HL-60/S4 treated with phorbol 12-myristate 13-acetate at 8.2 ng/mL for 4 days and 3 days (cell line): ENCODE results near the gene PAQR8.

Experiments used
- in situ Hi-C: fragments of 300-500 bp; cut with MboI; formaldehyde crosslinking; loops from 2 replicates; pipeline ENCODE4 v1.15.0; 2022; ENCODE audit warnings: low sequenced_read_pairs

PAQR8 gene

DNA sequence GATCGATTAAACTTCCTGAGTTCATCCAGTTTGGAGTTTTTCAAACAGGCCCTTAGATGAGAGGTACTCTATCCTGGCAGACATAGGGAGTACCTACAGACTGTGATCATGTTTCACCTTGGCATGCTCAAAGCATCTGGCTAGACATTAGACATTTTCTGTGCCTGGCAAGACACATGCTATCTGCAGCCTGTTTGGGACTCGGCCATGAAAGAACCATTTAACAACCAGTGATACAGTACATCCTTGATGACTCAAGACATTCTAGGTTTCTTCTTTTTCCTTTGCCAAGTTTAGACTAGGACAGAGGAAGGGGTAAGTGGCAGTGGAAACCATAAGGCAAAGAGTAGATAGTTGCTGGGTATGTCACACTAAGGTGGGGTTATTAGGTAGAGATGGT lies 15.4 kb upstream of the PAQR8 start:
- in situ Hi-C loops: no loop called here

DNA sequence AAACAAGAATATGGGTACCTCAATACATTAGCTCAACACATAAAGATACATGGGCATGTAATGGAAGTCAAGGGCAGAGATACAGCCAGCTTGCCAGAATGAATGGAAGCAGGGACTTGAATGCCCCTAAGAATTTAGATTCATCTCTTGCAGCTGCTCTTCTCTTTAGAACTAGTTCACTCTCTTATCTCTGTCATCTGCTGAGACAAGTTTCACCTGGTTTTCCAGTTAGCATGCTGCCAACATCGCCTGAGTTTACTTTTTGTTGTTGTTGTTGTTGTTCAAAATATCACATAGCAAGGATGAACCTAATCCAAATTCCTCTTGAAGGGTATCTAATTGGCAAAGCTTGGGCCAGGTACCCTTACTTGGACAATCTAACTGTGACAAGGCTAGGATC lies 14.1 kb upstream of the PAQR8 start:
- in situ Hi-C loops: no loop called here

DNA sequence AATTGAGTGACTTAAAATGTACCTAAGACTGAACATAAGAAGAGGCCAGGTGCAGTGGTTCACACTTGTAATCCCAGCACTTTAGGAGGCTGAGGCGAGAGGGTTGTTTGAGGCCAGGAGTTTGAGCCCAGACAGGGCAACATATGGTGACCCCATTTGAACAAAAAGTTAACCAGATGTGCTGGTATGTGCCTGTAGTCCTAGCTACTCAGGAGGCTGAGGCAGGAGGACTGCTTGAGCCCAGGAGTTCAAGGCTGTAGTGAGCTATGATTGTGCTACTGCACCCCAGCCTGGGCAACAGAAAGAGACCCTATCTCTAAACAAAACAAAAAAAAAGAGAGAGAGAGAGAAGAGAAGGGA lies 10.1 kb upstream of the PAQR8 start:
- in situ Hi-C loops: no loop called here

DNA sequence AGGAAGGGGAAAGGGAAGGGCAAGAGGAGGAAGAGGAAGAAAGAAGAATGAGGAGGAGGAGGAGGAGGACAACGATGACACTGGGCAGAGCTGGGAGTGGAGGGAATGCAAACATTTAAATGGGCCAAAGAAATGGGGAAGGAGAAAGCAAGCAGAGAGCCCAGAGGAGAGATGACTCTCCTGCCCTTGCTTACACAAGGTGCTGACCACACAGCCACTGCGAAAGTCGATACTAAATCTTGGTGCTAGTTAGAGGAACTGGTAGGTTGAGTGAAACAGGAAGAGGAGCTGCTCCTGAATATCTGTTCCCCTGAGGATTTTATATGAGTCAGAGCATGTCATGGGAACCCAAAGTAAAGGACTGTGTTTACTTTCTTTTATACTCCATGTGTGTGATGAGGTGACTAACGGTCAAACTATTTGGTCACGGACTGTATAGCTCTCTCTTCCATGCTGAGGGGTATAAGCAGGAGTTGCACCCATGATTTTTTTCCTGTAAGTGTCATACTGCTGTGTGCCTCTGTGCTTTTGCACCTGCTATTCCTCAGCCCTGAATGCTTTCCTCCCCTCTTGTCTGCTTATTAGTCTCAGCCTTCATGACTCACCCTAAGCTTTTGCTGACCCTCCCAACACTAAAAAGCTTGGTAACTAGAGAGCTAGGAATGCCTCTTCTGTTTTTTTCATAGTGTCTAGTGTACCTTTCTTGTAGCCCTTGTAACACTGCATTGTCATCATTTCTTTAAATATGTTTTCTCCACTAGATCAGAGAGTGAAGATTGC lies 9.5 kb upstream of the PAQR8 start:
- in situ Hi-C loops: no loop called here

DNA sequence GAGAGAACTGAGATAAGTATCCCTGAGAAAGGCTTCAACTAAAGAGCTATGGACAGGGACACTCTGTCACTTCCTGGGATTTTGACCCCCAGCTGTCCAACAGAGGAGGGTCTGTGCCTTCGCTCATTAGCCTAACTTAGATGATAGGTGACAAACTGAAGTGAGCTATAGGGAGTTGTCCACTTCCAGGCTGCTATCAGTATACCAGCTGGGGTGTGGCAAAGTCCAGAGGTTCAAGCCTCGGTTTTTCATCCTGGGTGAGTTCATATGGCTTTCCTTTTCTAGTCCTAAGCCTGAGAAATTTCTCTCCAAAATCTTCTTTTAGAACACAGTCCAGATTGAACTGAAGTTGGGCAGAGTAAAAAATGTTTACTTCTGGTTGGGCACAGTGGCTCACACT lies 5.9 kb upstream of the PAQR8 start:
- in situ Hi-C loops: no loop called here

DNA sequence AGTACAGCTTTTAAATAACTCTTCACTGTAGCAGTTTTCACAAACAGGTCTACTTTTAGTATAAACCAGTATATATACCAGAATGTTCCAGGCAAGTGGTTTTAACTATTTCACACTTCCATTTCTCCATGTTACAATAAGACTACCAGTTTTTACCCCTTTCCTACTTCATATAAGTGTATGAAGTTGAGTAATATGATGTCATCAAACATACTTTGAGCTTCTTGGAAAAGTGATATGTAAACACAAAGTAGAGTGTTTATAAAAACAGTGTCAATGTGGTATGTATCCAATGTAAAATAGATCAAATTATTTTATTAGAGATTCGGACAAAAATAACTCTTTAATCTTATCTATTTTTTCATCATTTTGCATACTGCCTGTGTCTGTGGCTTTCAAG lies 2.5 kb upstream of the PAQR8 start:
- in situ Hi-C loops: no loop called here

DNA sequence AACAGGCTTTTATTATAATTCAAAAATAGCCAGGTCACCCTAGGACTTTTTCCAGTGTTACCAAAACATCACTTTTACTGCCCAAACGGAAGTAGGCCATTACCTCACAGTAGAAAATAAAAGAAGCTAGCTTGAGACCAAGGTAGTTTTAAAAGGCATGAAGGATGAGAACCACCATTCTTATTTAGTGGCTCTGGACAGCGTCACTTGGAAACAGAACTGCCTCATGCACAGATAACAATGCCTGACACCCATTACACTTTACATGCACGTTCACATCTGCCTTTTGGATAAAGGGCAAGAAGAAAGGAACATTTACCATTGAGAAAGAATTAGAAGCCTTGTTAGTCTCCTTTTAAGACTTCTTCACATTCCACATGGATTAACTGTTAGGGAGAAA lies 1.9 kb upstream of the PAQR8 start:
- in situ Hi-C loops: no loop called here

DNA sequence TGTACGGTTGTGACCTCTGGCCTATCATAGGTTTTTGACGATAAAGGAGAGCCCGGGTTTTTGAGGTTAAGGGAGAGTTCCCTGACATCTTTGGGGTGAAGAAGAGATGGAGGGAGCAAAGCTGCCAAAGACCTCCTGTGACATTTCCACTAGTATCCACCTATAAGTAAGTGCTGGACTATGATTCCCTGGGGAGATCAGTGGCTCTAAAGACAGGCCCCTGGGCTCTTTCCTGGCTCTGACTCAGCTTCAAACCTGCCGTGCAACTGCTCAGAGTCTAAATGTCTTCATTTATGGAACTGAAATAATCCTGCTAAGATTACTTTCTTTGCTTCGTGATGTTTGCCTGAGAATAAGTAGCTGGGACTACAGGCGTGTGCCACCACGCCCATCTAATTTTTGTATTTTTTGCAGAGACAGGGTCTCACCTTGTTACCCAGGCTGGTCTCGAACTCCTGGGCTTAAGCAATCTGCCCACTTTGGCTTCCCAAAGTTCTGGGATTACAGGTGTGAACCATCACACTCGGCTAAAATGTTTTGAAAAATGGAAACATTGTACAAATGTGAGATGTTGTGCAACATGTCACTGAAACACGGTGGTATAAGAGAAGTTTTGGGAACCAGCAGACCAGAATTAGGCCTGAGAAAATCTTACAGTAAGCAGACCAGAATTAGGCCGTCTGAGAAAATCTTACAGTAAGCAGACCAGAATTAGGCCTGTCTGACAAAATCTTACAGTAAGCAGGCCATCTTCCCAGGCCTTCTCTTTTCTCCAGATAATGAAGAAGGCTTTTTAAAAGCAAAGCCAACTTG lies 1.1 kb upstream of the PAQR8 start:
- in situ Hi-C loops: no loop called here

DNA sequence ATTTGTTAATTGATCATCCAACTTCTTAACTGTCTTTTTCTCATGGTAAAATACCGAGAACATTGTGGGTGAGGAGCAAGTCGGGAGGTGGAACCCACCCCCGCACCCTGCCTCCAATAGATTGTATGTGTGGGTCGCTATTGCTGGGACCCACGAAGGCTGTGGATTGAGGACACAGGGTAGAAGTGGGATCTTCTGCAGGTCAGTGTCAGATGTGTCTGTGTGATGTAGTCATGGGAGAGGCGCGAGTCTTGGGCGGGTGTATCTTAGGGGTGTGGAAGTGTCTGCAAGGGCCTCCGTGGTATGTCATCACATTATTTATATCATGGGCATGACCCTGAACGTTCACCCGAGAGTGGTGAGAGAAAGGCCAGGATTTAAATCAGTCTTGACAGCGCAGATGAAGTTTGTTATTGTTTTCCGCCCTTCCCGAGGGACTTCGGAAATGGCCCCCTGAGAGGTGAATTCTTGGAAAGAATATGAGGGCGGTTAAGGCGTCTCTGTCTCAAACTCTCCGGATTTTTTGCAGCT lies 472 bp upstream of the PAQR8 start:
- in situ Hi-C loops: no loop called here

DNA sequence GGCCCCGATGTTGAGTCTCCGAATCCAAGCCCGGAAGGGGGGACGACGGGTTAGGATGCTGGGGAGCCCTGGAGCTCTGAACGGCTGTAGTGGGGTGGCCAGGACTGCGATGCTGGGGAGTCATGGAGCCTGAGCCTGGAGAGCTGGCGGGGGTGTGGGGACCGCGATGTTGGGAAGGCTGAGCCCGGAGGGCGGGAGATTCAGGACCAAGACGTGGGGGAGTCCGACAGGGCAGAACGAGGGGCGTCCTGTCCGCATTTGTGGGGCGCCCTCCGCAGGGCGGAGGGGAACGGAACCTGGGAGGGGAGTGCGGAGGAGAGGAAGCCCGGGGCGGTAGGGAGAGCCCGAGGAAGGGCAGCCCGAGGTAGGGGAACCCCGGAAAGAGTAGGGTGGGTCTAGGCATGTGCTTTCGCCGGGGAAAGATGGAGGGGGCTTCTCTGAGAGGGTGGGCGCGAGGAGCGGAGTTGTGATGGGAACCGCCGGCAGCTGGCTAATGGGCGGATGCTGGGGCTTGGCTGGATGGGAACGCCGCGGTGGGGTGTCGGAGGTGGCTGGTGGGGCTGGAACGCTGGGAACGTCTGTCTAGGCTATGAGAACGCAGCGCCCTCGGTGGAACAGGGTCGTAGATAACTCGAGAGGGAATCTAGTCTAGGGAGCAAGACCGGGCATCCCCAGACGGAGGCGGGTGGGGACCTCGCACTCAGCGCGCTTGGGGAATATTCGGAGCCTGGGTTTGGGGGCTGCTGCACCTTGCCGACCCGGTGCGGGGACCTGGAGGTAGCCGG lies 684 bp downstream of the PAQR8 start:
- in situ Hi-C loops: no loop called here

DNA sequence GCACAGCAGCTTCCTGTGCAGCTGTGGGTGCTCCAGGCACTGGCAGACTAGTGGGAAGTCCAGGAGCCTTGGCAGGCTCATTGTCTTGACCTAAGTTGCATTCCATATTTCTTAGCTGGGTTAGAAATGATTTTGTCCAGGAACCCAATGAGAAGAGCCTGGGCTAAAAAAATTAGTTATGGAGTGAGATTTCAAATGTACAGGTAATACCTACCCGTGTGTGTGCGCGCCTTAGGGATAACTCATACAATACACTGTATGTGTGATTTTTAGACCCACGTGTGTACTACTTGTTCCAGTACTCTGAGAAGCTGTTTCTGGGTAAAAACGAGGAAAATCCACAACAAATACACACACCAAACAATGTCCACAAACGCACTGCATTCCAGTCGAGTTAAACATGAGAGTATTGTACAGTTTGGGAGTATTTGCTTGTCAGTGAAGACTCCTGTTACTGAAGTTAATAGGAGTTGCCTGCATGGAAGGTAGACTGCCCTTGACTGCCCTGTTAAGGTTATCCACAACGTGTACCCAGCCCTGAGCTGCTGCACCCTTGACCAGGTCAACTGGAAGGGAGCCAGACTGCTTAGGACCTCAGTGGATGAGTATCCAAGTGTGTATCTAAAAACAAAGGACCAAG lies 1.4 kb downstream of the PAQR8 start:
- in situ Hi-C loops: no loop called here

DNA sequence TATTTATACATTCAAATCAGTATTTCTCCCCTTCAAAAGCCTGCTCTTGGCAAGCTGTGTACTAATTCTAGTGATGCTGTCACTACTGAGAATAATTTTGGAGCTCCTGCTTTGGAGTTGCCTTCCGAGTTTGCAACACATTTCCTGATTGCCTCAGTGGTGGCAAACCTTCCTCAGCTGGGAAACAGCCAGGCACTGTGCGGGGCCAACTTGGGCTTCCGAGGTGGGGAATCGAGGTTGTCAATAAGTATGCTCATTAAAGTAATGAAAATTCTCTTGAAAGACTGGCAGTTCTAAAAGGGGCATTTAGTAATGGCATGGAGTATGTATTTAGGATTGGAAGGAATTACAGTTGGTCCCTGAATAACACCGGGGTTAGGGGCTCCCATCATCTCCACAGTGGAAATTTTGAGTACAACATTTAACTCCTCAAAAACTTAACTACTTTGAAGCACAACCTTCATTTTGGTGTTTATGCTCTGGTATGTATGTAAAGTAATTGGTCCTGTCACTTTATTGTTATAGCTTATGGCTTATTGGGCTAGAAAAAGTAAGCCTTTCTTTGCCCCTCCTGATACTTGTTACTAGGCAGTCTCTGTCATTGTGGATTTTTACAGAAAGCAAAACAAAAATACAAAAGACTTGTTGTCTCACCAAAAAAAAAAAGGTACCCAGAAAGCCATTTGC lies 2.7 kb downstream of the PAQR8 start:
- in situ Hi-C loops: no loop called here

DNA sequence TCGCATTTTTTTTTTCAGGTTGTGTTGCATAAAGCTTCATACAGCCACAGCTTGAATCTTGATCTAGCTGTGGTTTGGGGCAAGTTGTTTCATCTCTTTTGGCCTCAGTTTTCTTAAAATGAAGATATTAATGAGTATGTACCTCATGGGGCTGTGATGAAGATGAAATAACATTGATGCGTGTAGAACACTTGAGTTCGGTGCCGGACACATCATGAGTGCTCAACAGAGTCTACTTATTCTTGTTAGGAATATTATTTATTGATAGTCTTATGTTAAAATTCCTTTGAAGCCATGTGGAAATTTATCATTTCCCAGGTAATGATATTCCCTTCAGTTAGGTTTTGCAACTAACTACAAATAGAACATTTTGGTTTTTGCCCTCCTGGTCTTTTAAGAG lies 3.4 kb downstream of the PAQR8 start:
- in situ Hi-C loops: no loop called here

DNA sequence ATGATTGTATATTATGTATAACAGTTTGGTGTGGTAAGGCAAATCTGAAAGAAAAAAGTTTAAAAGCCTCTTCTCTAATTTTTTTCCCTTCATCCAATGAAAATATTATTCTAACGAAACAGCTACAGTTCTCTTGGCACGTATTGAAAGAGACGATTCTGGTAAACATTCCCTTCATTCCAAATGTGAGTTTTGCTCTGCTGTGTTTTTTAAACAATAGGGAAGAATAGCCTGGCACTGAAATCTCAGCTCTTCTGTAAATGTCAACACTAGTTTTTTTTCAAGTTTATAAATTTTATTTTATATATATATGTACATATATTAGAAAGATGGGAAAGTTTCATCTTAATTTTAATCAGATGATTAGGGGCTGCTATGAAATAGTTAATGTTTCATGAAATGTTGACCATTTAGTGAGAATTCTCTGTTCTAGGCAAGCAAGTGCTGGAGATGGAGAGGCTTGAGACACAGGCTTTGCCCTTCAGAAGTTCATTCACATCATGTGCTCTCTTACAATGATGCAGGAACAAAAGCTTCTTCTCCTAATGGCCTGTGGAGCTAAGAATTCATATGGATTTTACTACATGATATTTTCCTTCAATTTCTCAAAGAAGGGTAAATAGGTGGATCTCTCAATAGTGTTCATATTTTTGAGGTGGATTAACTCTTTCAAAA lies 4.1 kb downstream of the PAQR8 start:
- in situ Hi-C loops: no loop called here

DNA sequence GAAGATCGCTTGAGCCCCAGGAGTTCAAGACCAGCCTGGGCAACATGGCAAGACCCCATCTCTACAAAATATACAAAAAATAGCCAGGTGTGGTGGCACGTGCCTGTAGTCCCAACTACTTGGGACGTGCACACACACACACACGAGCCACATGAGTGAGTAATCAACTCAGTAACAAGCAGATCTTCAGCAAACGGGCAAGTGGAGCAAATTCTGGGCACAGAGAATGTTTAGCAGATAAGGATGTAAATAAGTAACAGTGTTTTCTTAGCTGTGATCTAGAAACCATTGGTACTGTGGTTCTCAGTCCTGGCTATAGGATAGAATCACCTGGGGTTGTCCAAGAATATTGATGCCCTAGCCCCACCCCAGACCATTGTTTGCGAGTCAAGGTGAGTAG lies 6.1 kb downstream of the PAQR8 start:
- in situ Hi-C loops: no loop called here

DNA sequence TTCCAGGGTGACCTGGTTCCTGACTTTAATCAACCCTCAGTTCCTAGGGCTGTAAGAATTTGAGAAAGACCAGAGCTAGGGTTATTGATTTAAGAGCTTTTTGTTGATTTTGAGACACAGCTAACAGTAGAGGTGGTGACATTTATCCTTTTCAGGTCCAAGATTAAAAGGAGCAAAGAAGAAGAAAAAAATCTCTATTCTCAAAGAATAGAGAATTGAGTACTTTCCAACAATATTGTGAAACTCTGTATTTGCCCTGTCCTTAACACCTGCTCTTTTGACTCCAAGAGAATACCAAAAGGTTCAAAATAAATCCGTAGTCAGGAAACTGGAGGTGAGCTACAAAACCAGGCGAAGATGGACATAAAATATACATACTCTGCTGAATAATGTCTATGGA lies 7.3 kb downstream of the PAQR8 start:
- in situ Hi-C loops: no loop called here

DNA sequence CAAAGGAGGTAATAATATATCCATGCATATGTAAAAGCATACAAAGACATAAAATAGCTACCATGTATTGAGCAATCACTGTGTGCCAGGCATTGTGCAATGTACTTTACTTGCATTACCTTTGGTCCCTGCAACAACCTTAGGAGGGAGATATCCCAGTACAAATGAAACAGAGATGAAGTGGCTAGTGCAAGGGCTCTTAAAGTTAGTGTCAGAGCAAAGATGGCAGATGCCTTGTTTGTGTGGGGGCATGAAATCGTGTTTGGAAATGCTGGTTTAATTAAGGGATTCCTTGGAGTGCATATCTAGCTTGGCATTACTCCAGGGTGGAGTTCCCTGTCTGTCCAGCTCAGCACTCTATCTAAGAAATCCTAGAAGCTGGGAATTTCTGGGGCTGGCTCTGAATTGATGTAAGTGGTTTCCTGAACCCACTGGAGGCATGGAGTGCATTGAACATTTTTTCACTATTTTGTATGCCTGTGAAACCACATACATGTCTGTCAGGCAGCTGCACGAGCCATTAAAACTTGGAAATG lies 9.8 kb downstream of the PAQR8 start:
- in situ Hi-C loops: no loop called here

DNA sequence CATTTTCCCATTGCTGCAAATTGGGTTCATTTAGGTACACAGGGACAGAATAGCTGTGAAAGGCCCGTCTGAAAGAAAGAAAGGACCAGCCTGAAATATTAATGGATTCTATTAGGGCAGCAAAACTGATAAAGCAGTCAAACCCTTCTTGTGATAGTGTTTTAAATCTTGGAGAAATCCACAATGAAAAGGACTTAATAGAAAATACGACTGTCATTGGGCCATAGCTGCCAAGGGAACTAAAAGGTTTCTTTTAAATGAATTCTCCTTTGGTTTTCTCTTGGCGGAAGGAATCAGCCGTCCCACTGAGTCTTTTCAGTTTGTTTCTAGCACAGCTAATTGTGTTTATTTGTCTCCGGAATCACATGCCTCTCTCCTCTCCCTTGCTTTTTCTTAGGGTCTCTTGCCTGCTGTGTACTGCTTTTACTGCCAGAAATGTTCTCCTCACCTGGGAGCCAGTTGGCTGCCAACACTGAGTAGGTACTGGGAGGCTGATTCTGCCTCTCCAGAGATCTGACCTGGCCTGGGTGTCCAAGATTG lies 11.3 kb downstream of the PAQR8 start:
- in situ Hi-C loops: no loop called here

DNA sequence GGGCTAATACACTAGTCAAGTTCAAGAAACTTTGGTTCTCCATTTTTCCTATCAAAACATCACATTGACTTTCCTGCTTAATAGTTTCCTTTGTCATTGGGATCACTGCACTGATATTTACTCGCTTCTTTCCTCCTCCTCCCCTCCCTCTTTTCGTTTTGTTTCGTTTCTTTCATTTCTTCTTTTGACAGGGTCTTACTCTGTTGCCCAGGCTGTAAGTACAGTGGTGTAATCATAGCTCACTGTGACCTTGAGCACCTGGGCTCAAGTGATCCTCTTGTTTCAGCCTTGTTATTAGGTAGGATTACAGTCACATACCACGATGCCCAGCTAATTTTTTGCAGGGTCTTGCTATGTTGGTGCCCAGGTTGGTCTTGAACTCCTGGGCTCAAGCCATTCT lies 12.3 kb downstream of the PAQR8 start:
- in situ Hi-C loops: no loop called here
